Uterus (tissue), 2 donors: ENCODE data around the gene BORCS6.

Experiments used
- POLR2A ChIP-seq, 2 donors: fragments of 450-650 bp; IDR thresholded peaks; one replicate each; pipeline ENCODE4 v1.6.1; 2016; ENCODE audit warnings: antibody characterized with exemption in 2 of 2, mild to moderate bottlenecking in 1 of 2, moderate library complexity in 1 of 2
- TF ChIP-seq, protein P1 (sequence below), 4 experiments: fragments of 200-600 bp in 2 of 4; fragments of 450-650 bp in 2 of 4; sonication (generic) in 2 of 4; IDR thresholded peaks; one replicate each; pipeline ENCODE4 v1.5.1; 2016 to 2019; ENCODE audit warnings: antibody characterized with exemption in 4 of 4, mild to moderate bottlenecking in 2 of 4, moderate library complexity in 1 of 4

DNA sequence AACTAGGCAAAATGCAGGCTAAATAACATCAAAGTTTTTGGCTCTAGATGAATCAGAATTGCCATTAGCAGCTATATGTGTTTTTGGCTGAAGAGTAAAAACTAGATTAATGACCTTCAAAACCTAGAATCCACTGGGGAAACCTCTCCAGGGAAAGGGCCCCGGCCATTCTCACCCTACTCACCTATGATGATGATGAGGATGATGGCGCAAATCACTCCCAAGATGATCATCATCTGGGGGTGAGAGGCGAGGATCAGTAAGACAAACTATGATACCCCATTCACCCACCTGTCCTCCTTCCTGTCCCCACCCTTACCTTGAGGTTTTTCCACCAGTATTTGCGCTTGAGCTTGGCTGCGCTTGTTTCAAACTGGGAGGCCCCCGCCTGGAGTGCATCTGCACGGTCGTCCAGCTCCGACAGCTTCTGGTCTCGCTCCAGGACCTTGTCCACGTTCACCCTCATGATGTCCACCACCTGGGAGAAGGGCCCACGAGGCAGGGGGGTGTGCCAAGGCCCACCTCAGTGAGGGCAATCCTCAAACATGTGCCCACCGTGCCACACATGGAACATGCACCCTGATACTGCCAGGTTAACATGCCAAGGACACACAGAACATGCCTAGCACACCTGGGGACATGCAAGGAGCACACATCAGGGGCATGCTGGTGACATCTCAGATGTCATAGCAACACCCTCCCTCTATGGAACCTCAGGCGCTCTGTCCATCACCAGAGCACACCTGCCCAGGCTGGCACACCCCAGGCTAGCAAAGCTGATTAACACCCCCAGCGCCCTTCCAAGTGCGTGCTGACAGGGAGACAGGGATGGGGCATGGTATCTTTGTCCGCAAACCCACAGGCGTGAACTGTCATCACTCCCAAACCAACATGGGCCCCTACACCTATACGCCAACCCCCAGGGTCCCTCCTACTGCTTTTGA, 28.4 kb downstream of the BORCS6 start:
- TF ChIP-seq, protein P1, sequence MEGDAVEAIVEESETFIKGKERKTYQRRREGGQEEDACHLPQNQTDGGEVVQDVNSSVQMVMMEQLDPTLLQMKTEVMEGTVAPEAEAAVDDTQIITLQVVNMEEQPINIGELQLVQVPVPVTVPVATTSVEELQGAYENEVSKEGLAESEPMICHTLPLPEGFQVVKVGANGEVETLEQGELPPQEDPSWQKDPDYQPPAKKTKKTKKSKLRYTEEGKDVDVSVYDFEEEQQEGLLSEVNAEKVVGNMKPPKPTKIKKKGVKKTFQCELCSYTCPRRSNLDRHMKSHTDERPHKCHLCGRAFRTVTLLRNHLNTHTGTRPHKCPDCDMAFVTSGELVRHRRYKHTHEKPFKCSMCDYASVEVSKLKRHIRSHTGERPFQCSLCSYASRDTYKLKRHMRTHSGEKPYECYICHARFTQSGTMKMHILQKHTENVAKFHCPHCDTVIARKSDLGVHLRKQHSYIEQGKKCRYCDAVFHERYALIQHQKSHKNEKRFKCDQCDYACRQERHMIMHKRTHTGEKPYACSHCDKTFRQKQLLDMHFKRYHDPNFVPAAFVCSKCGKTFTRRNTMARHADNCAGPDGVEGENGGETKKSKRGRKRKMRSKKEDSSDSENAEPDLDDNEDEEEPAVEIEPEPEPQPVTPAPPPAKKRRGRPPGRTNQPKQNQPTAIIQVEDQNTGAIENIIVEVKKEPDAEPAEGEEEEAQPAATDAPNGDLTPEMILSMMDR (IDR thresholded peaks at IDR 0.05), result no peak
- no peak for TF ChIP-seq POLR2A (IDR thresholded peaks at IDR 0.05)
